ENCODE data around the gene CLASRP. TPM values are rescaled to one million over a fixed set of nuclear protein-coding genes. Genes with fewer than 3 reads are reported as not detected.

CLASRP gene
- total and polyA plus RNA-seq, 2 experiments from 2014 or later, result 9.2 to 45.1 TPM

- Histone ChIP-seq H3K4me2 (ENCODE audit: unreplicated experiment) (no peak overlapping the region), H3K79me2 (ENCODE audit: insufficient read depth) (peaks cover 5% of the 10 kb centered on the region; the same call in 1 of the 2 replicates), H3K27me3 (replicated peaks; ENCODE audit: insufficient read depth) (no peaks in the 10 kb centered on the region), H3K9me2 (ENCODE audit: insufficient read depth) (no peaks in the 10 kb centered on the region), H3K9ac (no peak overlapping the region), H2AFZ (no peak overlapping the region), H3K4me1 (ENCODE audit: insufficient read depth) (no peaks in the 10 kb centered on the region), H3K9me3 (ENCODE audit: low read depth) (no peaks in the 10 kb centered on the region), H3K4me3 (no peak overlapping the region), H3K36me3 (ENCODE audit: low read depth) (peaks cover 13% of the 10 kb centered on the region; the same call in 1 of the 2 replicates), H4K20me1 (ENCODE audit: insufficient read depth) (no peaks in the 10 kb centered on the region), H3F3A (ENCODE audit: insufficient read depth) (no peaks in the 10 kb centered on the region), H3K27ac (no peak overlapping the region)
- no peak for DNase-seq
- TF ChIP-seq EZH2phosphoT487 (IDR thresholded peaks at IDR 0.05; ENCODE audit: insufficient read depth, low read depth) (no peak), EZH2 (IDR thresholded peaks at IDR 0.05; ENCODE audit: insufficient read depth, poor library complexity, severe bottlenecking) (no peak)
- in situ Hi-C loops (cut with MboI), result no loop called here
- 87 to 88% methylated on average over 3 to 7 of the region's 10 CpGs for WGBS, 2 experiments (ENCODE audit: low coverage in 1 of 2, low lambda C conversion rate in 2 of 2, missing lambda C conversion rate in 2 of 2)
Observed at GRCh38 chr19:45068041-45068440, 29.2 kb downstream of the CLASRP start.

- peak; percentile 43 for DNase-seq
- in situ Hi-C loops (cut with MboI), result no loop called here
- H3K36me3 ChIP-seq (ENCODE audit: low read depth), result peaks cover 13% of the 10 kb centered on the region; the same call in 1 of the 2 replicates
Observed at GRCh38 chr19:45069056-45069455, 30.2 kb downstream of the CLASRP start.

GRCh38 chr19:45070214-45070613 is 31.4 kb downstream of the CLASRP start:
- no peak overlapping the region for H2AFZ ChIP-seq
- H4K20me1 ChIP-seq (ENCODE audit: insufficient read depth), result no peaks in the 10 kb centered on the region
- no peaks in the 10 kb centered on the region for H3K79me2 ChIP-seq (ENCODE audit: insufficient read depth)
- H3K4me1 ChIP-seq (ENCODE audit: insufficient read depth), result no peaks in the 10 kb centered on the region
- H3K9me3 ChIP-seq (ENCODE audit: low read depth), result no peaks in the 10 kb centered on the region
- TF ChIP-seq EZH2phosphoT487 (IDR thresholded peaks at IDR 0.05; ENCODE audit: insufficient read depth, low read depth) (no peak), EZH2 (IDR thresholded peaks at IDR 0.05; ENCODE audit: insufficient read depth, poor library complexity, severe bottlenecking) (no peak)
- no peak overlapping the region for H3K9ac ChIP-seq
- H3K27me3 ChIP-seq (replicated peaks; ENCODE audit: insufficient read depth), result no peaks in the 10 kb centered on the region
- no peak overlapping the region for H3K4me2 ChIP-seq (ENCODE audit: unreplicated experiment)
- in situ Hi-C loops (cut with MboI), result no loop called here
- DNase-seq, result no peak
- H3F3A ChIP-seq (ENCODE audit: insufficient read depth), result peaks cover 15% of the 10 kb centered on the region; the same call in 1 of the 2 replicates
- no peaks in the 10 kb centered on the region for H3K9me2 ChIP-seq (ENCODE audit: insufficient read depth)
- no peak overlapping the region for H3K27ac ChIP-seq
- no peak overlapping the region for H3K4me3 ChIP-seq
- WGBS, 2 experiments (ENCODE audit: low coverage in 1 of 2, low lambda C conversion rate in 2 of 2, missing lambda C conversion rate in 2 of 2), result 90 to 91% methylated on average over 6 of the region's 6 CpGs
- peaks cover 12% of the 10 kb centered on the region; the same call in 1 of the 2 replicates for H3K36me3 ChIP-seq (ENCODE audit: low read depth)

More at GRCh38 chr19:45069056-45069455, 30.2 kb downstream of the CLASRP start:
- peaks cover 5% of the 10 kb centered on the region; the same call in 1 of the 2 replicates for H3F3A ChIP-seq (ENCODE audit: insufficient read depth)
- WGBS, 2 experiments (ENCODE audit: low coverage in 1 of 2, low lambda C conversion rate in 2 of 2, missing lambda C conversion rate in 2 of 2), result 76 to 80% methylated on average over 9 to 13 of the region's 13 CpGs
- no peaks in the 10 kb centered on the region for H3K9me2 ChIP-seq (ENCODE audit: insufficient read depth)
- H4K20me1 ChIP-seq (ENCODE audit: insufficient read depth), result no peaks in the 10 kb centered on the region
- H3K4me2 ChIP-seq (ENCODE audit: unreplicated experiment), result no peak overlapping the region
- no peaks in the 10 kb centered on the region for H3K9me3 ChIP-seq (ENCODE audit: low read depth)
- H3K27ac ChIP-seq, result no peak overlapping the region
- no peaks in the 10 kb centered on the region for H3K4me1 ChIP-seq (ENCODE audit: insufficient read depth)
- H3K9ac ChIP-seq, result no peak overlapping the region
- TF ChIP-seq EZH2 (IDR thresholded peaks at IDR 0.05; ENCODE audit: insufficient read depth, poor library complexity, severe bottlenecking), result no peak
- no peak for TF ChIP-seq EZH2phosphoT487 (IDR thresholded peaks at IDR 0.05; ENCODE audit: insufficient read depth, low read depth)
- H2AFZ ChIP-seq, result no peak overlapping the region
- H3K79me2 ChIP-seq (ENCODE audit: insufficient read depth), result peaks cover 5% of the 10 kb centered on the region; the same call in 1 of the 2 replicates
- H3K4me3 ChIP-seq, result no peak overlapping the region
- H3K27me3 ChIP-seq (replicated peaks; ENCODE audit: insufficient read depth), result no peaks in the 10 kb centered on the region

- H3K36me3 ChIP-seq (ENCODE audit: low read depth), result peaks cover 8% of the 10 kb centered on the region; the same call in 1 of the 2 replicates
- in situ Hi-C loops (cut with MboI), result no loop called here
Observed at GRCh38 chr19:45070861-45071544, 32.2 kb downstream of the CLASRP start.

More at GRCh38 chr19:45070861-45071544, 32.2 kb downstream of the CLASRP start:
- no peak overlapping the region for H3K27ac ChIP-seq
- no peak overlapping the region for H3K4me2 ChIP-seq (ENCODE audit: unreplicated experiment)
- no peaks in the 10 kb centered on the region for H4K20me1 ChIP-seq (ENCODE audit: insufficient read depth)
- 89 to 91% methylated on average over 11 to 19 of the region's 19 CpGs for WGBS, 2 experiments (ENCODE audit: low coverage in 1 of 2, low lambda C conversion rate in 2 of 2, missing lambda C conversion rate in 2 of 2)
- H3K9me2 ChIP-seq (ENCODE audit: insufficient read depth), result no peaks in the 10 kb centered on the region
- no peak overlapping the region for H2AFZ ChIP-seq
- no peaks in the 10 kb centered on the region for H3K4me1 ChIP-seq (ENCODE audit: insufficient read depth)
- H3K9me3 ChIP-seq (ENCODE audit: low read depth), result no peaks in the 10 kb centered on the region
- DNase-seq, result no peak
- H3K79me2 ChIP-seq (ENCODE audit: insufficient read depth), result no peaks in the 10 kb centered on the region
- no peak for TF ChIP-seq EZH2 (IDR thresholded peaks at IDR 0.05; ENCODE audit: insufficient read depth, poor library complexity, severe bottlenecking)
- TF ChIP-seq EZH2phosphoT487 (IDR thresholded peaks at IDR 0.05; ENCODE audit: insufficient read depth, low read depth), result no peak
- H3K9ac ChIP-seq, result no peak overlapping the region
- H3F3A ChIP-seq (ENCODE audit: insufficient read depth), result peaks cover 15% of the 10 kb centered on the region; the same call in 1 of the 2 replicates
- no peak overlapping the region for H3K4me3 ChIP-seq
- H3K27me3 ChIP-seq (replicated peaks; ENCODE audit: insufficient read depth), result no peaks in the 10 kb centered on the region
